Endothelial cell of umbilical vein (primary cell): ENCODE measurements around the gene FAM193B.

Experiments used
- CTCF ChIP-seq, 2 donors: IDR thresholded peaks; 1 replicate in 1 of 2; 2 replicates in 1 of 2; pipeline ENCODE4 v1.5.1; 2011; ENCODE audit warnings: low read length in 2 of 2, mild to moderate bottlenecking in 2 of 2, moderate library complexity in 2 of 2, control low read depth in 1 of 2, inconsistent platforms in 1 of 2, low read depth in 1 of 2; ENCODE audit not compliant: insufficient read depth in 1 of 2; ENCODE audit errors: extremely low read depth in 1 of 2
- POLR2AphosphoS5 ChIP-seq: IDR thresholded peaks from 2 replicates; pipeline ENCODE4 v1.6.1; 2012; ENCODE audit warnings: low read depth, mild to moderate bottlenecking, control low read depth, low read length, moderate library complexity; ENCODE audit not compliant: insufficient read depth

GRCh38 chr5:177509991-177510566 is 44.3 kb downstream of the FAM193B start:
- no peak for TF ChIP-seq CTCF (IDR thresholded peaks at IDR 0.05; ENCODE audit: extremely low read depth in 1 of 2, insufficient read depth in 1 of 2, low read depth in 1 of 2, low read length in 2 of 2)
- no peak for TF ChIP-seq POLR2AphosphoS5
